Measurements from ENCODE around the gene LRIT2. TPM values are rescaled to one million over a fixed set of nuclear protein-coding genes. Genes with fewer than 3 reads are reported as not detected.

The LRIT2 gene
- total RNA-seq, 4 donors from 2014 or later, result not detected

GRCh38 chr10:84211566-84211965 is 13.8 kb downstream of the LRIT2 start:
- Histone ChIP-seq H3K9me3 (no peaks in the 10 kb centered on the region), H3K27ac (no peak overlapping the region), H3K36me3 (no peaks in the 10 kb centered on the region), H3K4me1 (no peaks in the 10 kb centered on the region), H3K4me3 (no peak overlapping the region), H3K27me3 (no peaks in the 10 kb centered on the region)
- no peak for DNase-seq (ENCODE audit: low spot score in 2 of 2)
- 79 to 82% methylated on average over 2 of the region's 2 CpGs for WGBS, 2 donors
- TF ChIP-seq POLR2A (IDR thresholded peaks at IDR 0.05) (no peak), CTCF (IDR thresholded peaks at IDR 0.05) (no peak), EP300 (IDR thresholded peaks at IDR 0.05) (no peak)

- DNase-seq (ENCODE audit: low spot score in 2 of 2), result no peak
- Histone ChIP-seq H3K27ac (no peak overlapping the region), H3K9me3 (no peaks in the 10 kb centered on the region), H3K27me3 (no peaks in the 10 kb centered on the region), H3K4me3 (no peak overlapping the region), H3K4me1 (no peaks in the 10 kb centered on the region), H3K36me3 (no peaks in the 10 kb centered on the region)
- TF ChIP-seq EP300 (IDR thresholded peaks at IDR 0.05) (no peak), CTCF (IDR thresholded peaks at IDR 0.05) (no peak), POLR2A (IDR thresholded peaks at IDR 0.05) (no peak)
- WGBS, 2 donors, result 83 to 89% methylated on average over 6 to 9 of the region's 10 CpGs
These were observed 17.3 kb downstream of the LRIT2 start for GRCh38 chr10:84208023-84208422.

- Histone ChIP-seq H3K4me1 (no peaks in the 10 kb centered on the region), H3K9me3 (no peaks in the 10 kb centered on the region), H3K27me3 (no peaks in the 10 kb centered on the region), H3K36me3 (no peaks in the 10 kb centered on the region), H3K4me3 (no peak overlapping the region), H3K27ac (no peak overlapping the region)
- WGBS, 2 donors, result 69 to 71% methylated on average over 6 of the region's 6 CpGs
- no peak for DNase-seq (ENCODE audit: low spot score in 2 of 2)
- peak in 1 of 5 experiments; percentile 0 for TF ChIP-seq CTCF (IDR thresholded peaks at IDR 0.05)
- TF ChIP-seq POLR2A (IDR thresholded peaks at IDR 0.05), result no peak
- TF ChIP-seq EP300 (IDR thresholded peaks at IDR 0.05), result no peak
These were observed 19.4 kb downstream of the LRIT2 start for GRCh38 chr10:84205853-84206525.

GRCh38 chr10:84205049-84205852 is 20.1 kb downstream of the LRIT2 start:
- no peaks in the 10 kb centered on the region for H3K27me3 ChIP-seq
- WGBS, 2 donors, result 34 to 35% methylated on average over 8 of the region's 8 CpGs
- H3K4me1 ChIP-seq, result no peaks in the 10 kb centered on the region
- TF ChIP-seq CTCF (IDR thresholded peaks at IDR 0.05) (peak in 4 of 5 experiments; percentile 30 to 48 (median 40)), EP300 (IDR thresholded peaks at IDR 0.05) (no peak)
- no peak overlapping the region for H3K4me3 ChIP-seq
- H3K27ac ChIP-seq, result no peak overlapping the region
- H3K36me3 ChIP-seq, result no peaks in the 10 kb centered on the region
- no peaks in the 10 kb centered on the region for H3K9me3 ChIP-seq
- no peak for DNase-seq (ENCODE audit: low spot score in 2 of 2)

GRCh38 chr10:84204610-84205009 is 20.7 kb downstream of the LRIT2 start:
- TF ChIP-seq EP300 (IDR thresholded peaks at IDR 0.05), result no peak
- TF ChIP-seq POLR2A (IDR thresholded peaks at IDR 0.05), result no peak
- no peak for TF ChIP-seq CTCF (IDR thresholded peaks at IDR 0.05)
- H3K4me3 ChIP-seq, result no peak overlapping the region
- H3K9me3 ChIP-seq, result no peaks in the 10 kb centered on the region
- H3K27ac ChIP-seq, result no peak overlapping the region
- no peaks in the 10 kb centered on the region for H3K4me1 ChIP-seq
- no peak for DNase-seq (ENCODE audit: low spot score in 2 of 2)
- H3K27me3 ChIP-seq, result no peaks in the 10 kb centered on the region
- H3K36me3 ChIP-seq, result no peaks in the 10 kb centered on the region
- 82 to 91% methylated on average over 4 of the region's 4 CpGs for WGBS, 2 donors
